HG03103 (cell line): Measurements from ENCODE around the gene SLC30A9.

Experiments used
- ATAC-seq: cut with Tn5 transposase; IDR thresholded peaks from one replicate; pipeline ENCODE4 v1.9.1; 2021; ENCODE audit warnings: low read depth; ENCODE audit not compliant: unreplicated experiment

The SLC30A9 gene

GRCh38 chr4:42132099-42132498 is 141.8 kb downstream of the SLC30A9 start:
- no peak for ATAC-seq

- ATAC-seq: no peak
These were observed 142.7 kb downstream of the SLC30A9 start for GRCh38 chr4:42133006-42133405.

GRCh38 chr4:42136371-42136770 is 146.0 kb downstream of the SLC30A9 start:
- ATAC-seq: no peak
